Stimulated activated CD8-positive, alpha-beta memory T cell treated with anti-CD3 and anti-CD28 coated beads, Interleukin-4, amount 100 ng/mL, for 4 hours (primary cell): ENCODE measurements around the gene DEUP1.
"Not testable (repeated sequence)": the region's sequence is repeated elsewhere in the genome, so short reads cannot be mapped to it uniquely, and the experiment has no call there.

Experiments
- DNase-seq, 2 donors: peaks; one replicate each; pipeline ENCODE4 v3.0.0-alpha.2; 2020; ENCODE audit warnings: low read depth in 2 of 2, low spot score in 1 of 2

Gene DEUP1

DNA sequence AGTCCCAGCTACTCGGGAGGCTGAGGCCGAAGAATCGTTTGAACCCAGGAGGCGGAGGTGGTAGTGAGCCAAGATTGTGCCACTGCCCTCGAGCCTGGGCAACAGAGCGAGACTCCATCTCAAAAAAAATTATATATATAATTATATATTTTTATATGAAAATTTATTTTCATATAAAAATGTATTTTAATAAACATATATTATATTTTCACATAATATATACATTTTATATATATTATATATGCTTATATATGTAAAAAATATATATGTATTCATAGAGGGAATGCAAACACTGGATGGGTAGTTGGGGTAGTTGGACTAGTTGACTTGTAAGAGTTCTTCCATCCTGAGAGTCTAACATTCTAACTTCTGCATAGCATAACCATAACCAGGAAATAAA is 20.3 kb downstream of the DEUP1 start:
- DNase-seq, result no peak

DNA sequence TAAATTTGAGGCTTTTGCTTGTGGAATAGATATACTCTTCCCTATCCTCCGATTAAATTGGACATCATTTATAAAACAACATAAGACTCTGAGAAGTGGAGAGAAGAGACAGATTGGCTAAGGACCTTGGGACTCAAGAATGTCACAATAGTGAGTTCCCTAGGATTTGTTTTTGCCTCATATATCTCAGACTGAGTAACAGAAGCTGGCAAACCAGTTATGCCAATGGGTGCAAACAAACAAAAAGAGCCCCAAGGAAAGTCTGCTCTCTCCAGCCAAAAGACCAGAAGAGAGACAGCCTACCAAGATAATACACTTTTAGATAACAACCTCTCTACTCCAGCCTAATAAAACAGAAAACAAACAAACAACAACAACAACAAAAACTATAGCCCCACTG is 28.9 kb downstream of the DEUP1 start:
- no peak for DNase-seq

DNA sequence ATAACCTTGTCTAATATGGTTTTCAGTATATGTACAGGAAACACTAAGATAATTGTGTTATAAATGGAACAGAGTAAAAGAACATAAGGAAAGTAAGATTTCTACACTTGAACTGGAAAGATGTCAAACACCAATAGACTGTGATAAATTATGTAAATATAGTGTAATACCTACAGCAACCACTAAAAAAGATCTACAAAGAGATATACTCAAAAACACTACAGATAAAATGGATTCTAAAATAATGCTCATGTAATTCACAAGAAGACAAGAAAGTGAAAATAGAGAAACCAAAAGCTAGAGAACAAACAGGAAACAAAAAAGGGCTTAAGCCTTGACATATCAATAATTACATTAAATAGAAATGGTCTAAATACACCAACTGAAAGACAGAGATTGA is 30.9 kb downstream of the DEUP1 start:
- no peak for DNase-seq

DNA sequence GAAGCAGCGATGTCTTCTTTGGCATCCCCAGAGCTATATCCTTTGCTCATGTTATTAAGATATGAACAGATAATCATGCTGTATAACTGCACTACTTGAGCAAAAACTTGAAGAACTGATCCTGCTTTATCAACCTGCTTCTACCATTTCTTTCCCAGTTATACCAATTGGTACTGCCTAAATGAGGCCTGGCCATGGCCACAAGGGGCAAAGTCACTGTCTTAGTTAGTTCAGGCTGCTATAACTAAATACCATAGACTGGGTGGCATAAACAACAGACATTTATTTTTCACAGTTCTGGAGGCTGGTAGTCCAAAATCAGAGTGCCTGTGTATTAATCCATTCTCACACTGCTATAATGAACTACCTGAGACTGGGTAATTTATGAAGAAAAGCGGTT is 37.5 kb downstream of the DEUP1 start:
- DNase-seq, result no peak

DNA sequence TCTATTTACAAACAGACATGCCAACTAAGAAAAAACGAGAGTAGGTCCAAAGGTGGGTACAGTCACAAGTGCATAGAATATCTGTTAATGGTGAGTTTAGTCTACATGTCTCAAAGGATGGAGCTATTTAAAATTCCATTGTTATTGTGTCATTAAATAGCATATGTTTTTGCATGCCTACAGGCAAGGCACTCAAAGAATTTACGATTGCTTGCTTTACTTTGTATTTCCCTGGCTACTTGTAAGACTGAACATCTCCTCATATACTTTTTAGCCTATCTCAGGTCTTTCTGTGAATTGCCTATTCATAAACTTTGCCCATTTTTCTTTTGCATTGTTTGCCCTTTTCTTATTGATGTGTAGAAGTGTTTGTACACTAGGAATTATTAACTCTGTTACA is 39.7 kb downstream of the DEUP1 start:
- no peak for DNase-seq

DNA sequence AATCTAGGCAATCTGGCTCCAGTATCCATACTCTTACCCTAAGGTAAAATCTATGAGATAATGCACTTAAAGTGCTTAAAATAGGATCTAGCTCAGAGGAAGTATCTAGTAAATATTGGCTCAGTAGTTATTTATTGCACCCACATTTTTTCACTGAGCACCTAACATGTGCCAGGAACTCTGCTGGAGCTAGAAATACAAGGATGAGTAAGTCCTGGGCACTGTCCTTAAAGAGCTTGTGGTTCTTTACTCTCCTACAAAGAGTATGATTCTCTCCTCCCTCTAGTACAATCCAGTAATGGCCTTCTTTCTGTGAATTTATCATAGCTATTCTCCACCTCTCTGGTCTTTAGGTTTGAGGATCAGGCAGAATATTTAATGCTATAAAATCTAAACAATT is 59.2 kb downstream of the DEUP1 start:
- no peak for DNase-seq

DNA sequence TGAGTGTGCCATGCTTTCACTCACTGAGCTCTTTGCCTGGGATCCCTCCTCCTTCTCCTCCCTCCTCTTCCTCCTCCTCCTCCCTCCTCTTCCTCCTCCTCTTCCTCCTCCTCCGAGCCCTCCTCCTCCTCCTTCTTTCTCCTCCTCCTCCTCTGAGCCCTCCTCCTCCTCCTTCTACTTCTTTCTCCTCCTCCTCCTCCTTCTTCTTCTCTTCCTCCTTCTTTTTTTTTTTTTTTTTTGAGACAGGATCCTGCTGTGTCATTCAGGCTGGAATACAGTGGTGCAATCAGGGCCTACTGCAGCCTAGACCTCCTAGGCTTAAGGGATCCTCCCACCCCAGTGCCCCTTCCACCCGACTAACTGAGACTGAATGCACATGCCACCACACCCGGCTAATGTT is 62.3 kb downstream of the DEUP1 start:
- DNase-seq, result no peak

DNA sequence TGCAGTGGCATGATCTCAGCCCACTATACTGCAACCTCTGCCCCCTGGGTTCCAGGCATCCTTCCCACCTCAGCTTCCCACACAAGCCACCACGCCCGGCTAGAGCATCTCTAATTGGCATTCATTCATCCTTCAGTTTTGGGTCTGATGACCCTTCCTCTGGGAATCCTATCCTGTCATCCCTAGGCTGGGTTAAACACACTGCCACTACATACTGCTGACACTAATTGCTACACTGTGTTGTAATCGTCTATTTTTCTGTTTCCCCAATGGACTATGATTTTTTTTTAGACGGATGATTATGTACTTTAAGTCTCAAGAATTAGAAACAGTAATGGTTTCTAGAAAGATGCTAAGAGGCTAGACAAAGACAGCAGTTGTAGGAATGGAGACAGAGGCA is 62.8 kb downstream of the DEUP1 start:
- DNase-seq, result no peak

DNA sequence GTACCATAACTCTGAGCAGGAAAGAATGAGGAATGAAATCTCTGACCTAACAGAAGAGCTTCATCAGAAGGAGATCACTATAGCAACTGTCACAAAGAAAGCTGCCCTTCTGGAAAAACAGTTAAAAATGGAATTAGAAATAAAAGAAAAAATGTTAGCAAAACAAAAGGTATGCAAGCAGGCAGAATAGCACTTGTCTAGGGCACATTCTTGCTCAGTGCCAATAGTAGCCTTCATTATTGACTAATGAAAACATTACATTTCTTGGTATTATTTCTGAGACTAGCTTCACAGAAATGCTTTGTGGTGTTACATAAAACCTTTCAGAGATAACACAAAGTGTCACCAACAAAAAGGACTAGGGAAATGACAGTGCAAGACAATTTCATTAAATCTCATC is 63.9 kb downstream of the DEUP1 start:
- no peak for DNase-seq

DNA sequence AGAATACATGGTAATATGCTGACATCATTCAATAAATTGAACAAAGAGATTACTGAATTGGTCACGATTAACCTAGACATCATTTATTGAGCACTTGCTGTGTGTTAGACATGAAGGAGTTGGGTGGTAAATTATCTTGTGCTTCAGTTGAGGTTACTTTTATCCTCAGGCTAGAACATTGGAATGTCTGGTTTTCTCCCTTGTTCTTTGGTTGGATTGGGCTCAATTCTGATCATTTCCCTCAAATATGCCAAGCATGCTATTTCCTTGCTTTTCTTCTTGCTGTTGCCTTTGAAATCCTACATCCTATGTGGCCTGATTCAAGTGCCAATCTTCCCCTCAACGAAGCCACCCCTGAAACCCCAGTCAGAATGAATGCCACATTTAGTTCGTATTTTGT is 65.8 kb downstream of the DEUP1 start:
- DNase-seq, result no peak

DNA sequence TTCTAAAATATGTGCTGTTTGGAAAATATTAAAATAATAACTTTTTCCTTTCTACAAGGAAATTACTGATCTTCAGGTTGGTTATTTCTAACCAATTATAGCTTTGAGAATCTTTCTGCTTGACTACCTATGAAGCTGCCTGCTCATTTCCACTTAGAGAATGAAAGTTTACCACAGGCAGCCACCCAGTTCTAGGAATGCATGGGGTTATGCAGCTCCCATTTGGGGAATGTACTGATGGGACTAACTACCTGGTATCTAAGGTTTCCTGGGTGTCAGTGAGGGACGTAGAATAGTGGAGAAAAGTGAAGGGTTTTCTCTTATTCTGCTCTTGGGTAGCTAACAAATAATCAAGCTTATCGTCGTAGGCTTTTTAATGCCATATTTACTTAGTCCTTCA is 73.4 kb downstream of the DEUP1 start:
- no peak for DNase-seq

DNA sequence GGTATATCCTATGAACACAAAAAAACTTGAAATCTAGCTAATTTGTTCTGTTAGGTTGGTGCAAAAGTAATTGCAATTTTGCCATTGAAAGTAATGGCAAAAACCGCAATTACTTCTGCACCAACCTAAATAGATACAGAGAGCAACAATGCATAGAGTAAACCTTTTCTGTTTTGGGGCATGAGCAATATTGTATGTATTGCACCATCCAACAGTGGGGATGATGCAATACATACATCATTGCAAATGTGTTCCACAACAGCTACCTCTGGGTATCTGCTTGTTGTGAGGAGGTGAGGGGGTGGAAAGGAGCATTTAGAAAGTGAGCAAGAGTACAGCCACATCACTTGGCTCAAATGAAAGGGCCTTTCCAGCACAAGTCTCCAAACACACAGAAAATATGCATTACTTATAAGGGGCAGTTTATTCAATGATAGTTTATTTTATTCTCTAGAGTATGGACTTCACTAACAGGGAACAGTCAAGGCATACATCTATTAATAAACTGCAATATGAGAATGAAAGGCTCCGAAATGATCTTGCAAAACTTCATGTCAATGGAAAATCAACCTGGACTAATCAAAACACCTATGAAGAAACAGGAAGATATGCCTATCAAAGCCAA is 77.3 kb downstream of the DEUP1 start:
- DNase-seq, result no peak

DNA sequence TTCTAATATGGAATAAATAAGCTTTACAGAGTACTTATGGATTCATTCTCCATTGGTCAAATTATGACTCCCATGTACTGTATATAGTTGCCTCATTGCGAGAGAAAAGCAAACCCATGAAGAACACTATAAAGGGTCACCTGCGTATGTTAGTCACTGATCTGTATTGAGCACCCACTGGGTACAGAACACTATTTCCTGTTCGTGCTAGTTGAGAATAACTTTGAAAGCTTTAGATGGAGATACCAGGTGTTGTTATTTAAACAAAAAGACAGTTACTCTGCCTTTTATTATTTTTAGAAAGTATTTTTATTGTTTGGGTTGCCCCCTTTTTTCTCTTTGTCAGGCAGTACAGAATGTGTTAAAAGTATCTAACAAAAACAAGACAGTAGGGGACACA is 79.9 kb downstream of the DEUP1 start:
- no peak for DNase-seq

DNA sequence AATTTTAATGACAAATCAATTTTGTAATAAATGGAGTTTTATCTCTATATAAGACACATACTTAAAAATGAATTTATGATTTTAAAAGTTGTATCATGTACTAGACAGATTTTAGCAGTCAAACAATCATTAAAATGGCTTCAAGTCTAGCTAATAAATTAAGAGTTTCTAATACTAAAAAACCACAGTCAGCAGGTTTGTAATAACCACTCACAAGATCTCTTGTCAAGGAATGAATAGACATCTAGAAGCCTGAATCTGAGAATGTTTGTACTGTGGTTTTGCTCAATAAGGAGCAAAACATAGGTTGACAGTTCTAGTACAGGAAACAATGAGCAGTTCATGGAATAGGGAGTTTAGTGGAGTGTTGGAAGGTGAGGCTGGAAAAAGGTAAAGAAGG is 81.2 kb downstream of the DEUP1 start:
- DNase-seq, result no peak

DNA sequence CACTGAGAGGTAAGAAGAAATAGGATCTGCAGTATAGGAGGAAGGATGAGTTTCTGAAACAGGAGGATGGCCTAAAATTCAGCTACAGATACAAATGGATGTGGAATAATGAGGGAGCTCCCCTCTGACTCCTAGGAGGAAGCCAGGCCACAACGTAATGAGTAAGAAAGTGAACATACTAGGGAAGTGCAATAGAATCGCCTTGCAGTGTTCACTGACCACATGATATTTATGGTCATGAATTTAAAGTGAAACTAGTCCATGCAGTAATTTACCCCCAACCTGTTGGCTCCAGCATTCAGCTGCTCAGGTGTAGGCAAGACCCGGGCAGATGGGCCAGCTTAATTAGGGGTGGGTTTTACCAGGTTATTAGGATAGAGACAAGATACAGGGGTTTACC is 101.7 kb downstream of the DEUP1 start:
- no peak for DNase-seq

DNA sequence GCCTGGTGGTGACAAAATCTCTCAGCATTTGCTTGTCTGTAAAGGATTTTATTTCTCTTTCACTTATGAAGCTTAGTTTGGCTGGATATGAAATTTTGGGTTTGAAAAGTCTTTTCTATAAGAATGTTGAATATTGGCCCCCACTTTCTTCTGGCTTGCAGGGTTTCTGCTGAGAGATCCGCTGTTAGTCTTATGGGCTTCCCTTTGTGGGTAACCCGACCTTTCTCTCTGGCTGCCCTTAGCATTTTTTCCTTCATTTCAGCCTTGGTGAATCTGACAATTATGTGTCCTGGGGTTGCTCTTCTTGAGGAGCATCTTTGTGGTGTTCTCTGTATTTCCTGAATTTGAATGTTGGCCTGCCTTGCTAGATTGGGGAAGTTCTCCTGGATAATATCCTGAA is 112.7 kb downstream of the DEUP1 start:
- not testable (repeated sequence) for DNase-seq

DNA sequence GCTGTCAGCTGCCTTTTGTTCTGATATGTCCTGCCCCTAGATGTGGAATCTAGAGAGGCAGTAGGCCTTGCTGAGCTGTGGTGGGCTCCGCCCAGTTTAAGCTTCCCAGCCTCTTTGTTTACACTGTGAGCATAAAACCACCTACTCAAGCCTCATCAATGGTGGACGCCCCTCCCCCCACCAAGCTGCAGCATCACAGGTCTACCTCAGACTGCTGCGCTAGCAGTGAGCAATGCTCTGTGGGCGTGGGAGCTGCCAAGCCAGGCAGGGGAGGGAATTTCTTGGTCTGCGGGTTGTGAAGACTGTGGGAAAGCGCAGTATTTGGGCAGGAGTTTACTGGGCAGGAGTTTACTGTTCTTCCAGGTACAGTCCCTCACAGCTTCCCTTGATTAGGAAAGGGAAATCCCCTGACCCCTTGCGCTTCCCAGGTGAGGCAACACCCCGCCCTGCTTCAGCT is 114.1 kb downstream of the DEUP1 start:
- DNase-seq, result no peak

DNA sequence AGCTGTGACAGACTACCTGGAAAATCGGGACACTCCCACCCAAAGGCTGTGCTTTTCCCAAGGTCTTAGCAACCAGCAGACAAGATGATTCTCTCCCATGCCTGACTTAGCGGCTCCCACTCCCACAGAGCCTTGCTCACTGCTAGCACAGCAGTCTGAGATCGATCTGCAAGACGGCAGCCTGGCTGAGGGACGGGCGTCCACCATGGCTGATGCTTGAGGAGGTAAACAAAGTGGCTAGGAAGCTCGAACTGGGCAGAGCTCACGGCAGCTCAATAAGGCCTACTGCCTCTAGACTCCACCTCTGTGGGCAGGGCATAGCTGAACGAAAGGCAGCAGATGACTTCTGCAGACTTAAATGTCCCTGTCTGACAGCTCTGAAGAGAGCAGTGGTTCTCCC is 127.7 kb downstream of the DEUP1 start:
- DNase-seq, result no peak

DNA sequence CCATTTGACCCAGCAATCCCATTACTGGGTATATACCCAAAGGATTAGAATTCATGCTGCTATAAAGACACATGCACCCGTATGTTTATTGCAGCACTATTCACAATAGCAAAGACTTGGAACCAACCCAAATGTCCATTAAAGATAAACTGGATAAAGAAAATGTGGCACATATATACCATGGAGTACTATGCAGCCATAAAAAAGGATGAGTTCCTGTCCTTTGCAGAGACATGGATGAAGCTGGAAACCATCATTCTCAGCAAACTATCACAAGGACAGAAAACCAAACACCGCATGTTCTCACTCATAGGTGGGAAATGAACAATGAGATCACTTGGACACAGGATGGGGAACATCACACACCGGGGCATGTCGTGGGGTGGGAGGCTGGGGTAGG is 133.1 kb downstream of the DEUP1 start:
- not testable (repeated sequence) for DNase-seq

DNA sequence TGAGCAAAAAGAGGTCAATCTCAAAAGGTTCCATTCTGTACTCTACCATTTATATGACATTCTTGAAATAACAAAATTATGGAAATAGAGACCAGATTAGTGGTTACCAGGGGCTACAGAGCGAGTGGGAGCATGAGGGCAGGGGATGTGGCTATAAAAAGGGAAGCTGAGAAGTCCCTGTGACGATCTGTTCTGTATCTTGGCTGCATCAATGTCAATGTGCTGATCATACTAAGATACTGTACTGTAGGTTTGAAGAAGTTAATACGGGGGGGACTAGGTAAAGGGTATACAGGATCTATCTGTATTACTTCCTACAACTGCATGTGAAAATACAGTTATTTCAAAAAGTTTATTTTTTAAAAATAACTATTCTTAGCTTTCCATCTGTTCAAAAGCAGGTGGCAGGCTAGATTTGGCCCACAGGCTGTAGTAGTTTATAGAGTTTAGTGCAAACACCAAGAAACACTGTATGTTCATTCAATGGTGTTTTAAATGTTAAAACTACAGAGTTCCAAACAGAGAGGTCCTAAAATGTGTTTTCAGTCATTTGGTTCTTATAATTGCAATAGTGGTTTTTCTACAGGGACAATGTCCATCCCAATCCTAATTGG is 134.5 kb downstream of the DEUP1 start:
- no peak for DNase-seq

DNA sequence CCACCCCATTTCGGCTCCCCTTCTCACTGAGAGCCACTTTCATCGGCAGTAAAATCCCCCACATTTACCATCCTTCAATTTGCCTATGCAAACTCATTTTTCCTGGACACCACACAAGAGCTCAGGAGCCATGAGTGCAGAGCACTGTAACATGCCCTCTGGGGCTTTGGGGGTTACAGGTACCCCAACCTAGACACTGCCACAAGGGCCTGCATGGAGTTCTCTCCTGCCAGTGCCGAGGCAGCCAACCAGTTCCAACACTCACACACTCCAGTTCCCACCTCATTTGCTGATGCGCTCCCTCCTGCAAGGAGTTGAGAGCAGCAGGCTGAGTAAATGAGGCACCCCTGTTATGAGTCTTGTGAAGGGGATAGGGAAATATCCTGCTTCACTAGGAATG is 136.5 kb downstream of the DEUP1 start:
- no peak for DNase-seq

DNA sequence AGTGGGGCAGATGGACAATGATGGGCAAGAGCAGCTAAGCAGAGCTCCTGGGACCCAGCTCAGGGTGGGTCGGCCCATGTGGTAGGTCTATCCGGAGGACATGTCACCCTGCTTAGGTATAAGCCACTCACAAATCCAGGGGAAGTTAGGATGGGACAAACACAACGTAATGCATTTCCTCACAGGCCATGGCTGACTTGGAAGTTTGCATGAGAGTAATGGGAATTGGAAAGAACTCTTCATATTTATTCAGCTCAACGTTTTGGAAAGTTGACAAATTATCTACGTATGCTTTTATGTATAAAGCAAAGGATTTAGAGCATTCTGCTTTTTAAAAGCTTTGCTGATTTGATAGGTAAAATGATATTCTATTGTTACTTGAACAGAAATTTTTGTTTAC is 137.7 kb downstream of the DEUP1 start:
- no peak for DNase-seq

DNA sequence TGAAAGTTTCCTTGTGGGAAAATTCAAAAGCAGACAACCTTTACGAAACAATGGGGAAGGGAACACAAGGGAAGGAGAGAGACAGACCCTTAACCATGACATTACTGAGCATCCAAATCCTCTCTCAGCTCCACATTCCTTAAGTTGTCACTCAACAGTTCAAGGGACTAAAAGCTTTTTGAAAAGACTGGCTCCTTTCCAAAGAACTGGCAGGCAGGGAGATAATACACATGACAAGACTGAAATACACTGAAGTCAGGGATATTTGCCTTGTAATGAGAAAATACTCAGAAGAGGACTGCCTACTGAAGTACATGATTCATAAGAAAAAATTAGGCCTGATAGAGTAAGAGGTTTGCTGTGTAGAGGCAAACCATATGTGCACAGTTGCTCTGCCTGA is 143.6 kb downstream of the DEUP1 start:
- DNase-seq, result no peak
